Pons (tissue), 1 donor: ENCODE data around the gene C19orf38.

Source experiments
- DNase-seq: peaks from one replicate; pipeline ENCODE4 v3.0.0-alpha.2; 2016; ENCODE audit warnings: low spot score

C19orf38 gene

GRCh38 chr19:10848230-10848856 is at the start of gene C19orf38:
C19orf38 (plus strand) TSS chr19:10848415; CDS start chr19:10848509, 94 bp downstream.
- no peak for DNase-seq

- DNase-seq = peak; percentile 40
These were observed 47.7 kb upstream of the C19orf38 start for GRCh38 chr19:10800488-10800887.

DNA sequence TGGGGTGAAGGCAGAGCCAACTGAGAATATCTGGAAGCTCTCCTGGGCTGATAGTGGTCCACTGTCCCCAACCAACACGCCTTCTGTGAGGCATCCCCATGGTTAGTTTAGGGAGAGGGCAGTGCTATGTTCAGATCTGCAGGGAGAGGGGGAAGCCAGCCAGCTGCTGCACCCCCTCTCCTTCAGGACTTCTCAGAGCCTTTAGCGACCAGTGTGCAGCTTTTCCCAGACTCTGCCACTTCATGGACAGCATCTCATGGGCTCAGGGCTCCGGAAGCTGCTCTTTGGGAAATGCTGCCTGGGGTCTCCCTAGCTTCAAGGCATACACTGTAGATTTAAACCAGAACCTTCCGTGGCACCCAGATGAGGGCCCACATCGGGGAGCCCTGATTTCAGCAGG is 45.7 kb upstream of the C19orf38 start:
- no peak for DNase-seq

DNA sequence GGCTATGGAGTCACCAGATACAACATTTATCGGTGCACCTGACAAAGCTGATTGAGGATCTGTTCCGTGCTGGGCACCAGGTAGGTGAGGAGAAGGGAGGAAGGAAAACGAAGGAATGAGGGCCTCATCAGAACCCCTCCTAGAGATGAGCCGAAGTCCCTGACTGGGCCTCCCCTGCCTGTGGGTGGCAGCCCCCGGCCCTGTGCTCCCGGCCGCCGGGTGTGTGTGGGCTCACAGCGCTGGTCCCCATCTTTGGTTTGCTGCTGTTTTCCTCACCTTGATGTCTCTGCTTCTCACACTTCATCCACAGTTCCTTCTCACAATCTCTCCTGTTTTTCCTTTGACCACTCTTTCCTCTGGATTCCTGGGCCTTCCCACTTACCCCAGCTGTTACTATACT is 45.0 kb upstream of the C19orf38 start:
- no peak for DNase-seq

DNA sequence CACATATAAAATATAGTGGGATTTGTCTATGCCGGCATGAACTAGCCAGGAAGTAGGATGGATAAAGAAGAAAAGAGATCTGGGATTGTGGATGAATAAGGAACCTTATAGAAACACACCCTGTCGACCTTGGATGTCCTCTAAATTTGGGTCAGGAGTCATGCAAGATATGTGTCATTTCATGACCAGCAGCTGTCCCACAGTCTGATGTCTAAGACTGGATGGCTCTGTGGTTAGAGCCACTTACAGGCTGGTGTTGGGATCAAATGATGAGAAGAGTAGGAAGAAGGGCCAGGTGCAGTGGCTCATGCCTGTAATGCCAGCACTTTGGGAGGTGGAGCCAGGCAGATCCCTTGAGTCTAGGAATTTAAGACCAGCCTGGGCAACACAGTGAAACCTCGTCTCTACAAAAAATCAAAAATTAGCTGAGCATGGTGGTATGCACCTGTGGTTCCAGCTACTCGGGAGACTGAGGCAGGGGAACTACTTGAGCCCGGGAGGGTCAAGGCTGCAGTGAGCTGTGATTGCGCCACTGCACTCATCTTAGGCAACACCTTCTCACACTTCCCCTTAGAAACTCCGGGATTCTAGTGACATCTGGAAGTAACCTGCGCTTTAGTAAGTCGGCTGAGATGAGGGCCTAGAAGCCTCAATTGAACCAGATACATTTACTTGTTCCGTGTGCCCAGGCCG is 43.0 kb upstream of the C19orf38 start:
- peak; percentile 50 for DNase-seq

- DNase-seq = peak; percentile 53
These were observed 42.4 kb upstream of the C19orf38 start for GRCh38 chr19:10805758-10806247.

- DNase-seq = no peak
These were observed 39.1 kb upstream of the C19orf38 start for GRCh38 chr19:10808937-10809649.

DNA sequence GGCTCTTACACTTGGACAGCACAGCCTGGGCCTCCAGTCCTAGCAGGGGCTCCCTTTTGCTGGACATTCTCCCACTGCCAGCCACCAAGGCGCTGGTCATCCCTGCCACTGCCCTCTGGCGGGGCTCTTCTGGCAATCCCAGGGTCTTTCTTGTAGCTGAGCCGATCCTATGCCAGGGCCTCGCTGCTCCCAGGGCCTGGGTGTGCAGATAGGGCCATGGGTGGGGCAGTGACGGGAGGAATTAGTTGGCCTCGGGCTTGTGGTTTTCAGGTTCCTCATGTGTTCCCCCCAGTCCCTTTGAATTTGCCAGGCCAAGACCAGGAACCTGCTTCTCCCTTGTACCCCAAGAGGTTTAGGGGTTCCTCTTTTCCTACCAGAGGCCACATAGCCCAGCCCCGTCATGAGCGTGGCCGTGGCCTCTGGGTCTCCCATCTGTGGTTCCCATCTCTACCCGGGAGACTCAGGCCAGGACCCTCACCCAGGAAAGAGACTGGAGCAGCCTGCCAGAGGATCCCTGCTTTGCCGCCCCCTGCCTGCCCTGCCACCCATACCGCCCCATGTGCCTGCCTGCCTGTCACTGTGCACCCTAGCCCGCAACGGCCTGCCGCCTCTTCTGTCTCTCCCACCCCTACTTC is 38.4 kb upstream of the C19orf38 start:
- no peak for DNase-seq

DNA sequence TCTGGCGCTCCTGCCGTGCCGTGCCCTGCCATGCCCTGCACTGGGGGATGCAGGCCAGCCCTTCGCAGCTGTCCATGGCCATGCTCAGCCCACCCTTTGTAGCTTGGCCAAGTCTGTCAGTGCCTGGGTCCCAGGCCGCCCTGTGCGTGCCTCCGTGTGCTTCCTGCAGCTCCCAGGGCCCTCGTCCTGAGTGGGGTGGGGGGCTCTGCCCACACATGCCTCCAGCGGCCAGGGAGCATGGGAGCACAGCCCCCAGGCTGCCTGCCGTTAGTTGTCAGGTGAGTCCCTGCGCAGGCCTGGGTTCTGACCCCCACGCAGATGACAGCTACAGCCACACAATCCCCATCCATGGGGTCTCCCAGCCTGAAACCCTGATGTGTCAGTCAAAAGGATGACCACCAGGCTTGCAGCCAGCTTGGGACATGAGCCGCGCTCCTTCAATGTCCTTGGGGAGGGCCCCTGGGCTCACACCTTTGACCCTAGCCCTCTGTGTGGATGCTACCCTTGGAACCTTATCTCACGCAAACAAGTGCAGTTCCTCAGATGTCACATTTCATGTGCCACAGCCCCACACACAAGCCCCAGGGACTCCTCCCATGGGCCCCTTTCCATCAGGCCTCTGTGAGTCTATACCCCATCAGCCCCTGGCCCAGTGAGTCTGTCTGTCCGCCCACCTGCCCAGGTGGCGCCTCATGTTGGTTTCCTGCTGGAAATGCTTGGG is 36.7 kb upstream of the C19orf38 start:
- DNase-seq = no peak

- no peak for DNase-seq
These were observed 36.0 kb upstream of the C19orf38 start for GRCh38 chr19:10812196-10812595.

GRCh38 chr19:10812902-10813404 is 35.3 kb upstream of the C19orf38 start:
- peak; percentile 31 for DNase-seq

- DNase-seq = no peak
These were observed 33.1 kb upstream of the C19orf38 start for GRCh38 chr19:10815007-10815536.

- no peak for DNase-seq
These were observed 32.1 kb upstream of the C19orf38 start for GRCh38 chr19:10815969-10816644.

- no peak for DNase-seq
These were observed 31.5 kb upstream of the C19orf38 start for GRCh38 chr19:10816691-10817090.

GRCh38 chr19:10817291-10818038 is 30.8 kb upstream of the C19orf38 start:
- no peak for DNase-seq

- no peak for DNase-seq
These were observed 29.7 kb upstream of the C19orf38 start for GRCh38 chr19:10818301-10819123.

DNA sequence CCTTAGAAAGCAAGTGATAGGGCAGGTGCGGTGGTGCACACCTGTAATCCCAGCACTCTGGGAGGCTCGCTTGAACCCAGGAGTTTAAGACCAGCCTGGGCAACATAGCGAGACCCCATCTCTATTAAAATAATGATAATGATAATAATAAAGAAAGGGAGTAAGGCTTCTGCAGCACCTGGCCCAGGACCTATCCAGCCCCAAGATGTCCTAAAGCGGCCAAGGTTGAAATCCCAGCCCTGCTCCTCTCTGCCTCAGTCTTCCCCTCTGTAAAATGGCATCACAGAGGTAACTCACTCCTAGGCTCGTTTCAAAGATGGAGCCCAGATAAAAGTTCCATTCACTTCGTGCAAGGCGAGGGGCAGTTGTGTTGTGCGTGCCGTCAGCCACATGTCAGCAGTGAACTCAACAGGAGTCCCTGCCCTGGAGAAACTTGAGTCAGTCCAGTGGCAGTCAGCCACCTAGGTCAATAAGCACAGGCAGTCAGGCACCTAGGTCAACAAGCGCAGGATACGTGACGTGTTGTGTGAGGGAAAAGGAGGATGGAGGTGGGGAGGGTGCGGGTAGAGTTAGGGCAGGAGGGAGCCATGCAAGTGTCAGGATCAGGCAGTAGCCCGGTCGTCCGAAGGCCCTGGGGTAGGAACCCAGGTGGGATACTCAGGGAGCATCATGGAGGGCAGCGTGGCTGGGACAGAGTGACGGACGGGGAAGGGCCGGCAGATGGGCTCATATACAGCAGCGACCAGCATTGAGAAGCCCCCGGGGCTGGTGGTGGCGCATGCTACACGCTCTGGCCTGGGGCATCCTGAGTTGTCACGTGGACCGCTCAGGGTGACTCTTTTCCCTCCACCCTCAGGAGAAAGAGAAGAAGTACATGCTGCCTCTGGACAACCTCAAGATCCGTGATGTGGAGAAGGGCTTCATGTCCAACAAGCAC is 28.8 kb upstream of the C19orf38 start:
- no peak for DNase-seq

GRCh38 chr19:10820173-10820572 is 28.0 kb upstream of the C19orf38 start:
- DNase-seq = no peak
